ENCODE measurements around the gene LYRM9. TPM values are rescaled to one million over a fixed set of nuclear protein-coding genes. Genes with fewer than 3 reads are reported as not detected.

The LYRM9 gene
- total RNA-seq, 1 donor from 2014 or later, result 8.3 TPM

- no peaks in the 10 kb centered on the region for H3K9me3 Mint-ChIP-seq (ENCODE audit: unreplicated experiment)
- no peaks in the 10 kb centered on the region for H3K36me3 Mint-ChIP-seq (ENCODE audit: low read depth, unreplicated experiment)
- DNase-seq (ENCODE audit: low spot score), result no peak
- no peaks in the 10 kb centered on the region for H3K4me1 Mint-ChIP-seq (ENCODE audit: unreplicated experiment)
- peaks cover 5% of the 10 kb centered on the region for H3K27me3 Mint-ChIP-seq (ENCODE audit: unreplicated experiment)
- no peak overlapping the region for H3K4me3 Mint-ChIP-seq (ENCODE audit: unreplicated experiment)
- no peak overlapping the region for H3K27ac Mint-ChIP-seq (ENCODE audit: unreplicated experiment)
- TF ChIP-seq, protein P1, sequence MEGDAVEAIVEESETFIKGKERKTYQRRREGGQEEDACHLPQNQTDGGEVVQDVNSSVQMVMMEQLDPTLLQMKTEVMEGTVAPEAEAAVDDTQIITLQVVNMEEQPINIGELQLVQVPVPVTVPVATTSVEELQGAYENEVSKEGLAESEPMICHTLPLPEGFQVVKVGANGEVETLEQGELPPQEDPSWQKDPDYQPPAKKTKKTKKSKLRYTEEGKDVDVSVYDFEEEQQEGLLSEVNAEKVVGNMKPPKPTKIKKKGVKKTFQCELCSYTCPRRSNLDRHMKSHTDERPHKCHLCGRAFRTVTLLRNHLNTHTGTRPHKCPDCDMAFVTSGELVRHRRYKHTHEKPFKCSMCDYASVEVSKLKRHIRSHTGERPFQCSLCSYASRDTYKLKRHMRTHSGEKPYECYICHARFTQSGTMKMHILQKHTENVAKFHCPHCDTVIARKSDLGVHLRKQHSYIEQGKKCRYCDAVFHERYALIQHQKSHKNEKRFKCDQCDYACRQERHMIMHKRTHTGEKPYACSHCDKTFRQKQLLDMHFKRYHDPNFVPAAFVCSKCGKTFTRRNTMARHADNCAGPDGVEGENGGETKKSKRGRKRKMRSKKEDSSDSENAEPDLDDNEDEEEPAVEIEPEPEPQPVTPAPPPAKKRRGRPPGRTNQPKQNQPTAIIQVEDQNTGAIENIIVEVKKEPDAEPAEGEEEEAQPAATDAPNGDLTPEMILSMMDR (IDR thresholded peaks at IDR 0.05; ENCODE audit: unreplicated experiment), result no peak
Measured at GRCh38 chr17:27921599-27921998, 28.4 kb upstream of the LYRM9 start.

DNA sequence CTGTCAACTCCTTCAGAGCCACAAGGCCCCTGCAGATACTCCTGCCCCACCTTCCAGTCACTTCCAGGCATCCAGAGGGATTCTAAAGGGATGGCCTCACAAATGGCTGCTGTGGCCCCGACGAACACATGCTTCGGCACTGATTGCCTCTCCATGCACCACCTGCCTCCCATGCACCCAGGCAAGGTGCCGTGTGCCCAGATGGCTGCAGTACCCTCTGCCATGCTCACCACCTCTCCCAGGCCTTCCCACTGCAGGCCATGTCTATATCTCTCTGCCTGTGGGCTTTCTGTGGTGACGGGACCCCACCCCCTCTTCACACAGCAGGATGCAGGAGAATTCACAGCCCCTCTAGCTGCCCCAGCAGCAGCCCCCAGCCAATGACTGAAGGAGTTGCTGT lies 27.9 kb upstream of the LYRM9 start:
- Mint-ChIP-seq H3K27me3 (ENCODE audit: unreplicated experiment) (peaks cover 5% of the 10 kb centered on the region), H3K4me3 (ENCODE audit: unreplicated experiment) (no peak overlapping the region), H3K27ac (ENCODE audit: unreplicated experiment) (no peak overlapping the region), H3K4me1 (ENCODE audit: unreplicated experiment) (no peaks in the 10 kb centered on the region), H3K36me3 (ENCODE audit: low read depth, unreplicated experiment) (no peaks in the 10 kb centered on the region), H3K9me3 (ENCODE audit: unreplicated experiment) (no peaks in the 10 kb centered on the region)
- DNase-seq (ENCODE audit: low spot score), result no peak
- TF ChIP-seq, protein P1 (IDR thresholded peaks at IDR 0.05; ENCODE audit: unreplicated experiment), result no peak

DNA sequence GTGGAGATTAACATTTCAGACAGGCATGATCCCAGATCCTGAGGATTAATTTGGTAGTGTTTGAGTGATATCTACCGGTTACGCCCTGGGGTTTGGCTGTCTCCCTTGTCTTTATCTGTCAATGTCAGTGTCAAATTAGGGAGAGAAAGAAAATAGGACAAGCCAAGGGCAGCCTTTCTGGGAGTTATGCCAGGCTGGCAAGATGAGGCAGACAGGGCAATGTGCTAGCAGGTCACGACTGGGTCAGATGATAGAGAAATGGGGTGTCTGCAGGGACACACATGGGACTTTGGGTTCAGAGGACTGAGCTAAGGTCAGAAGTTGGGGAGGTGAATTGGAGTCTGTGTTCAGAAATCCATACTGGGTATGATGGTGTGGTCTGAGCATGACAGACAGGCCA lies 27.4 kb upstream of the LYRM9 start:
- Mint-ChIP-seq H3K36me3 (ENCODE audit: low read depth, unreplicated experiment) (no peaks in the 10 kb centered on the region), H3K27me3 (ENCODE audit: unreplicated experiment) (peaks cover 5% of the 10 kb centered on the region), H3K4me1 (ENCODE audit: unreplicated experiment) (no peaks in the 10 kb centered on the region), H3K9me3 (ENCODE audit: unreplicated experiment) (no peaks in the 10 kb centered on the region), H3K4me3 (ENCODE audit: unreplicated experiment) (no peak overlapping the region), H3K27ac (ENCODE audit: unreplicated experiment) (no peak overlapping the region)
- DNase-seq (ENCODE audit: low spot score), result no peak
- TF ChIP-seq, protein P1 (IDR thresholded peaks at IDR 0.05; ENCODE audit: unreplicated experiment), result no peak

- TF ChIP-seq, protein P1 (IDR thresholded peaks at IDR 0.05; ENCODE audit: unreplicated experiment), result no peak
- no peak for DNase-seq (ENCODE audit: low spot score)
- H3K4me3 Mint-ChIP-seq (ENCODE audit: unreplicated experiment), result no peak overlapping the region
- peaks cover 5% of the 10 kb centered on the region for H3K27me3 Mint-ChIP-seq (ENCODE audit: unreplicated experiment)
- H3K9me3 Mint-ChIP-seq (ENCODE audit: unreplicated experiment), result no peaks in the 10 kb centered on the region
- H3K27ac Mint-ChIP-seq (ENCODE audit: unreplicated experiment), result no peak overlapping the region
- H3K4me1 Mint-ChIP-seq (ENCODE audit: unreplicated experiment), result no peaks in the 10 kb centered on the region
- no peaks in the 10 kb centered on the region for H3K36me3 Mint-ChIP-seq (ENCODE audit: low read depth, unreplicated experiment)
Measured at GRCh38 chr17:27919079-27919478, 25.9 kb upstream of the LYRM9 start.

GRCh38 chr17:27918498-27918897 lies 25.3 kb upstream of the LYRM9 start:
- H3K27me3 Mint-ChIP-seq (ENCODE audit: unreplicated experiment), result peaks cover 5% of the 10 kb centered on the region
- no peak overlapping the region for H3K27ac Mint-ChIP-seq (ENCODE audit: unreplicated experiment)

More at GRCh38 chr17:27918498-27918897, 25.3 kb upstream of the LYRM9 start:
- DNase-seq (ENCODE audit: low spot score), result no peak
- Mint-ChIP-seq H3K36me3 (ENCODE audit: low read depth, unreplicated experiment) (no peaks in the 10 kb centered on the region), H3K4me1 (ENCODE audit: unreplicated experiment) (no peaks in the 10 kb centered on the region), H3K4me3 (ENCODE audit: unreplicated experiment) (no peak overlapping the region), H3K9me3 (ENCODE audit: unreplicated experiment) (no peaks in the 10 kb centered on the region)
- TF ChIP-seq, protein P1 (IDR thresholded peaks at IDR 0.05; ENCODE audit: unreplicated experiment), result no peak
